A549 (cell line): Measurements from ENCODE around the gene DGAT2L6. TPM values are rescaled to one million over a fixed set of nuclear protein-coding genes. Genes with fewer than 3 reads are reported as not detected.
A peak's percentile ranks its signal among the peaks of the same experiment; 100 is the strongest.

Experiments
- ATAC-seq, 2 experiments: fragments of 200-7000 bp in 1 of 2; fragments of >200 bp in 1 of 2; cut with Nextera tagmentation in 1 of 2; cut with Tn5 transposase in 1 of 2; 3 replicates each; pipeline versions ENCODE4 v1.8.0 to v1.9.1; 2018 to 2020; ENCODE audit warnings: mild to moderate bottlenecking in 1 of 2, moderate library complexity in 1 of 2
- CTCF ChIA-PET: fragments of 300-600 bp; sonication (Branson Sonifier 250); formaldehyde crosslinking; extraction: SDS; loops from one replicate; lab custom pipeline; 2021; ENCODE audit warnings: antibody characterized with exemption, inconsistent platforms; lab: Yijun Ruan, JAX
- POLR2A ChIA-PET: fragments of 350-600 bp; formaldehyde crosslinking; extraction: SDS; loops from one replicate; lab custom pipeline; 2021; ENCODE audit warnings: antibody characterized with exemption, inconsistent platforms; lab: Yijun Ruan, JAX
- DNase-seq, 2 experiments: peaks; one replicate each; pipeline versions ENCODE4 v3.0.0 to v3.0.0-alpha.2; 2011 to 2016; ENCODE audit warnings: low read depth in 1 of 2, low spot score in 1 of 2
- FAIRE-seq: peaks from 2 replicates; lab custom pipeline; 2011; peaks lifted over from hg19 to GRCh38; lab: Jason Lieb, UNC
- H3K27ac ChIP-seq, 2 experiments: fragments of >200 bp; sonication (Bioruptor Twin); formaldehyde crosslinking; 3 replicates each; pipeline ENCODE4 v1.5.1; 2016 to 2017
- H3K4me1 ChIP-seq: fragments of >200 bp; sonication (Bioruptor Twin); formaldehyde crosslinking; 3 replicates; pipeline ENCODE4 v1.6.1; 2016
- H3K4me2 ChIP-seq: fragments of >200 bp; sonication (Bioruptor Twin); formaldehyde crosslinking; 3 replicates; pipeline ENCODE4 v1.6.1; 2016
- H3K4me3 ChIP-seq: fragments of >200 bp; sonication (Bioruptor Twin); formaldehyde crosslinking; 3 replicates; pipeline ENCODE4 v1.5.1; 2016
- H3K9me3 ChIP-seq: fragments of >200 bp; sonication (Bioruptor Twin); formaldehyde crosslinking; 3 replicates; pipeline ENCODE4 v1.6.1; 2016
- BHLHE40 ChIP-seq: IDR thresholded peaks from 2 replicates; pipeline ENCODE4 v1.6.1; 2012; ENCODE audit warnings: low read depth, low read length, inconsistent platforms
- CBX2 ChIP-seq: fragments of 200-600 bp; sonication (generic); IDR thresholded peaks from 2 replicates; pipeline ENCODE4 v1.6.1; 2016; ENCODE audit warnings: low read depth, mild to moderate bottlenecking, borderline replicate concordance
- CBX8 ChIP-seq: fragments of 200-600 bp; sonication (generic); IDR thresholded peaks from 2 replicates; pipeline ENCODE4 v1.6.1; 2016
- CHD4 ChIP-seq: fragments of 200-600 bp; sonication (generic); IDR thresholded peaks from 2 replicates; pipeline ENCODE4 v1.6.1; 2016; ENCODE audit warnings: antibody characterized with exemption, mild to moderate bottlenecking, borderline replicate concordance
- CTCF ChIP-seq: fragments of >200 bp; sonication (Bioruptor Twin); formaldehyde crosslinking; IDR thresholded peaks from 3 replicates; pipeline ENCODE4 v1.5.1; 2016
- EHF ChIP-seq: fragments of 250-450 bp; sonication (Bioruptor Pico); IDR thresholded peaks from 2 replicates; pipeline ENCODE4 v1.5.0; 2020; ENCODE audit warnings: mild to moderate bottlenecking
- EP300 ChIP-seq, 2 experiments: fragments of >200 bp; sonication (Bioruptor Twin); formaldehyde crosslinking; IDR thresholded peaks; 2 replicates in 1 of 2; 3 replicates in 1 of 2; pipeline ENCODE4 v1.6.1; 2016 to 2017
- GATA3 ChIP-seq: IDR thresholded peaks from 2 replicates; pipeline ENCODE4 v1.6.1; 2012; ENCODE audit warnings: borderline replicate concordance
- HDAC2 ChIP-seq: fragments of 200-600 bp; sonication (generic); IDR thresholded peaks from 2 replicates; pipeline ENCODE4 v1.6.1; 2016
- HMGXB4 ChIP-seq: fragments of 250-450 bp; sonication (Bioruptor Pico); IDR thresholded peaks from 2 replicates; pipeline ENCODE4 v1.5.0; 2021; ENCODE audit warnings: mild to moderate bottlenecking, moderate library complexity, borderline replicate concordance
- HOXA7 ChIP-seq: fragments of 250-450 bp; sonication (Bioruptor Pico); IDR thresholded peaks from 2 replicates; pipeline ENCODE4 v1.5.0; 2020; ENCODE audit warnings: mild to moderate bottlenecking, moderate library complexity
- HOXB13 ChIP-seq: fragments of 250-450 bp; sonication (Bioruptor Pico); IDR thresholded peaks from 2 replicates; pipeline ENCODE4 v1.5.0; 2020; ENCODE audit warnings: low read depth, mild to moderate bottlenecking, moderate library complexity
- KDM1A ChIP-seq: fragments of 200-600 bp; sonication (generic); IDR thresholded peaks from 2 replicates; pipeline ENCODE4 v1.6.1; 2016; ENCODE audit warnings: low read depth, mild to moderate bottlenecking
- MAZ ChIP-seq: fragments of 150-350 bp; IDR thresholded peaks from 2 replicates; pipeline ENCODE4 v1.6.1; 2014; ENCODE audit warnings: antibody characterized with exemption, low read depth, low read length, borderline replicate concordance
- NPAS2 ChIP-seq: fragments of 250-450 bp; sonication (Bioruptor Pico); IDR thresholded peaks from 2 replicates; pipeline ENCODE4 v1.8.0; 2022; ENCODE audit warnings: mild to moderate bottlenecking, moderate library complexity, borderline replicate concordance
- POLR2A ChIP-seq: IDR thresholded peaks from 2 replicates; pipeline ENCODE4 v1.6.1; 2012; ENCODE audit warnings: mild to moderate bottlenecking, low read length
- RCOR1 ChIP-seq: fragments of 150-350 bp; IDR thresholded peaks from 2 replicates; pipeline ENCODE4 v1.6.1; 2014; ENCODE audit warnings: antibody characterized with exemption, low read length, low read depth
- REST ChIP-seq: fragments of 200-600 bp; sonication (generic); IDR thresholded peaks from 2 replicates; pipeline ENCODE4 v1.6.1; 2016; ENCODE audit warnings: antibody characterized with exemption, mild to moderate bottlenecking, moderate library complexity
- SMC3 ChIP-seq: fragments of >200 bp; sonication (Bioruptor Twin); formaldehyde crosslinking; IDR thresholded peaks from 3 replicates; pipeline ENCODE4 v1.6.1; 2018; ENCODE audit warnings: inconsistent platforms
- SREBF2 ChIP-seq: fragments of 450-650 bp; IDR thresholded peaks from 2 replicates; pipeline ENCODE4 v1.6.1; 2014; ENCODE audit warnings: mild to moderate bottlenecking, moderate library complexity
- TFCP2L1 ChIP-seq: fragments of 250-450 bp; sonication (Bioruptor Pico); IDR thresholded peaks from 2 replicates; pipeline ENCODE4 v1.5.0; 2021; ENCODE audit warnings: mild to moderate bottlenecking
- ZC3H11A ChIP-seq: fragments of 450-650 bp; IDR thresholded peaks from 2 replicates; pipeline ENCODE4 v1.6.1; 2014; ENCODE audit warnings: antibody characterized with exemption, mild to moderate bottlenecking
- ZNF302 ChIP-seq: fragments of 250-450 bp; sonication (Bioruptor Pico); IDR thresholded peaks from 2 replicates; pipeline ENCODE4 v1.9.0; 2021; ENCODE audit warnings: inconsistent platforms, mild to moderate bottlenecking, moderate library complexity
- ZSCAN20 ChIP-seq: fragments of 250-450 bp; sonication (Bioruptor Pico); IDR thresholded peaks from 2 replicates; pipeline ENCODE4 v1.8.0; 2022; ENCODE audit warnings: mild to moderate bottlenecking, moderate library complexity
- WGBS: methylation state at CpG from one replicate; pipeline ENCODE4 v1.1.6; 2017; ENCODE audit errors: missing lambda C conversion rate; 5-methylcytosine and 5-hydroxymethylcytosine counted together
- polyA plus RNA-seq, 4 experiments: library from polyadenylated mRNA; depleted of rRNA in 3 of 4; stranded (reverse); fragments of >200 nt; fragmentation: RNase III in 1 of 4; extraction: RNeasy Plus Mini Kit Qiagen cat#74134 plus additional on column Dnase treatment in 1 of 4; gene quantifications; 2 replicates in 3 of 4; 3 replicates in 1 of 4; pipeline ENCODE4 v1.2.3, GENCODE V29; 2011 to 2017

DGAT2L6 gene
- polyA plus RNA-seq, 2 of the 4 experiments (the other 2 are of a cell fraction): not detected

- no peak for DNase-seq
- H3K27ac ChIP-seq: no peak overlapping the region
- no peak overlapping the region for H3K4me2 ChIP-seq
- ChIA-PET CTCF (interaction anchor here (0.9 kb wide), 1 partner anchor 8 kb away, joined by 3 read pairs; no protein-coding TSS in a partner anchor), POLR2A (no interaction called here)
- no peak for ATAC-seq
- peak; percentile 18 for FAIRE-seq
- H3K4me3 ChIP-seq: no peak overlapping the region
- no peaks in the 10 kb centered on the region for H3K9me3 ChIP-seq
- WGBS: 45% methylated on average over 6 of the region's 6 CpGs
- no peak for TF ChIP-seq GATA3
- H3K4me1 ChIP-seq: no peaks in the 10 kb centered on the region
Observed at GRCh38 chrX:70244881-70245280, 67.6 kb downstream of the DGAT2L6 start.

GRCh38 chrX:70247252-70247651, 70.0 kb downstream of the DGAT2L6 start:
- ATAC-seq (no peak), FAIRE-seq (no peak)
- POLR2A ChIA-PET: no interaction called here

DNA sequence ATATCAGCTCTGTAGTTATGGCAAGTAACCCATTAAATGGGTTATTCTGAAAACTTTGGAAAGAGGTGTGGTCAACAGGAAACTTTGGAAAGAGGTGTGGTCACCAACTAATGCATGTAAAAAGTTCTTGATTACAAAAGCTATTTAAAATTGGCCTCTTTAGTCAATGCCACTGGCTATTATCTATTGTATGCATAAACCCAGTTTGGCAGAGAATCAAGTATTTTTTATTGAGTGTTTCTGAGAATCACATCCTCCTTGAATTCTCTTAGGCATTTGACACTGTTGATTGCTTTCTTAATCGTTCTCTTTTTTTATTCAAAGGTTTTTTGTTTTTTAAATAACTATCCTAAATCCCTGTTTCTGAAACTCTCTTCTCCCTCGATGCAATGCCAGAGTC, 75.2 kb downstream of the DGAT2L6 start:
- 24% methylated on average over 2 of the region's 2 CpGs for WGBS

More at GRCh38 chrX:70247252-70247651, 70.0 kb downstream of the DGAT2L6 start:
- Histone ChIP-seq H3K4me2 (no peak overlapping the region), H3K27ac (no peak overlapping the region), H3K4me1 (no peaks in the 10 kb centered on the region), H3K9me3 (no peaks in the 10 kb centered on the region), H3K4me3 (no peak overlapping the region)
- CTCF ChIA-PET: no interaction called here
- TF ChIP-seq EP300 (IDR thresholded peaks at IDR 0.05): no peak
- no peak for TF ChIP-seq SMC3
- no peak for TF ChIP-seq HOXA7
- no peak for TF ChIP-seq CBX2
- TF ChIP-seq POLR2A: no peak
- no peak for TF ChIP-seq TFCP2L1 (CRISPR knock-in tag)
- no peak for TF ChIP-seq SREBF2
- no peak for TF ChIP-seq REST
- TF ChIP-seq NPAS2 (CRISPR knock-in tag): no peak
- no peak for TF ChIP-seq ZNF302 (CRISPR knock-in tag)
- no peak for TF ChIP-seq BHLHE40
- TF ChIP-seq CTCF: no peak
- TF ChIP-seq CBX8: no peak
- no peak for TF ChIP-seq EHF (CRISPR knock-in tag)
- TF ChIP-seq CHD4: no peak
- WGBS: 41% methylated on average over 2 of the region's 2 CpGs
- DNase-seq: no peak

More for the DNA sequence above, 75.2 kb downstream of the DGAT2L6 start:
- POLR2A ChIA-PET: no interaction called here
- peaks cover 5% of the 10 kb centered on the region; the same call in 1 of the 3 replicates for H3K4me1 ChIP-seq
- CTCF ChIA-PET: interaction anchor here (0.6 to 0.9 kb wide), 2 partner anchors 10 to 23 kb away, joined by 3 to 4 read pairs; no protein-coding TSS in a partner anchor
- ATAC-seq: no peak
- H3K27ac ChIP-seq: no peak overlapping the region
- no peak for DNase-seq
- no peak overlapping the region for H3K4me2 ChIP-seq
- H3K4me3 ChIP-seq: no peak overlapping the region
- no peak for FAIRE-seq
- TF ChIP-seq HOXA7 (no peak), ZSCAN20 (CRISPR knock-in tag) (no peak), ZC3H11A (no peak), KDM1A (no peak), RCOR1 (no peak), TFCP2L1 (CRISPR knock-in tag) (no peak), HDAC2 (no peak), HMGXB4 (CRISPR knock-in tag) (no peak), POLR2A (no peak), HOXB13 (no peak), MAZ (no peak)
- no peaks in the 10 kb centered on the region for H3K9me3 ChIP-seq
